Measurements from ENCODE around the gene CNTN3. TPM values are rescaled to one million over a fixed set of nuclear protein-coding genes. Genes with fewer than 3 reads are reported as not detected.

Gene CNTN3
- total RNA-seq, 1 experiment from 2014 or later, result not detected

GRCh38 chr3:74602471-74602870 lies 12.0 kb downstream of the CNTN3 start:
- H3K4me2 ChIP-seq (ENCODE audit: low read length), result no peak overlapping the region
- no peaks in the 10 kb centered on the region for H3K9me2 ChIP-seq (replicated peaks; ENCODE audit: low read length)
- ChIA-PET CTCF (no interaction called here), POLR2A (ENCODE audit: unreplicated experiment) (no interaction called here)
- H3K27ac ChIP-seq (ENCODE audit: low read length), result no peak overlapping the region
- DNase-seq, result no peak
- no peaks in the 10 kb centered on the region for H3K27me3 ChIP-seq (ENCODE audit: low read length)
- H3K9me3 ChIP-seq (ENCODE audit: low read length), result peaks cover 14% of the 10 kb centered on the region
- no peak overlapping the region for H3K9ac ChIP-seq (ENCODE audit: low read length)
- no peaks in the 10 kb centered on the region for H3F3A ChIP-seq (ENCODE audit: low read length, unreplicated experiment)
- no peak overlapping the region for H3K4me3 ChIP-seq (ENCODE audit: low read length)
- H3K4me1 ChIP-seq (ENCODE audit: insufficient read depth, low read length), result no peaks in the 10 kb centered on the region
- no peak overlapping the region for H2AFZ ChIP-seq (ENCODE audit: low read length)
- no peaks in the 10 kb centered on the region for H4K20me1 ChIP-seq (ENCODE audit: low read length)
- TF ChIP-seq CTCF (conservative IDR thresholded peaks at IDR 0.05; ENCODE audit: low read depth, low read length), result no peak
- TF ChIP-seq EZH2 (IDR thresholded peaks at IDR 0.05; ENCODE audit: low read length, unreplicated experiment), result no peak
- TF ChIP-seq EZH2phosphoT487 (IDR thresholded peaks at IDR 0.05; ENCODE audit: borderline replicate concordance, low read length), result no peak
- H3K36me3 ChIP-seq (ENCODE audit: low read depth, low read length), result no peaks in the 10 kb centered on the region
- intact Hi-C loops (cut with micrococcal nuclease), result no loop called here
- ATAC-seq, result no peak
- no peaks in the 10 kb centered on the region for H3K79me2 ChIP-seq (ENCODE audit: low read length)
- BruUV-seq (replicated peaks), result no TSS peak

- Histone ChIP-seq H3K9me2 (replicated peaks; ENCODE audit: low read length) (no peaks in the 10 kb centered on the region), H2AFZ (ENCODE audit: low read length) (no peak overlapping the region), H3K4me2 (ENCODE audit: low read length) (no peak overlapping the region), H3K4me1 (ENCODE audit: insufficient read depth, low read length) (no peaks in the 10 kb centered on the region), H3K9ac (ENCODE audit: low read length) (no peak overlapping the region), H3K36me3 (ENCODE audit: low read depth, low read length) (no peaks in the 10 kb centered on the region), H3F3A (ENCODE audit: low read length, unreplicated experiment) (no peaks in the 10 kb centered on the region), H3K27ac (ENCODE audit: low read length) (no peak overlapping the region), H3K4me3 (ENCODE audit: low read length) (no peak overlapping the region), H4K20me1 (ENCODE audit: low read length) (no peaks in the 10 kb centered on the region), H3K9me3 (ENCODE audit: low read length) (peaks cover 19% of the 10 kb centered on the region), H3K27me3 (ENCODE audit: low read length) (no peaks in the 10 kb centered on the region), H3K79me2 (ENCODE audit: low read length) (no peaks in the 10 kb centered on the region)
- TF ChIP-seq EZH2phosphoT487 (IDR thresholded peaks at IDR 0.05; ENCODE audit: borderline replicate concordance, low read length) (no peak), EZH2 (IDR thresholded peaks at IDR 0.05; ENCODE audit: low read length, unreplicated experiment) (no peak), CTCF (conservative IDR thresholded peaks at IDR 0.05; ENCODE audit: low read depth, low read length) (no peak)
- intact Hi-C loops (cut with micrococcal nuclease), result no loop called here
- DNase-seq, result no peak
- BruUV-seq (replicated peaks), result no TSS peak
- CTCF ChIA-PET, result no interaction called here
- ATAC-seq, result no peak
- POLR2A ChIA-PET (ENCODE audit: unreplicated experiment), result no interaction called here
These were observed 12.7 kb downstream of the CNTN3 start for GRCh38 chr3:74601793-74602192.

DNA sequence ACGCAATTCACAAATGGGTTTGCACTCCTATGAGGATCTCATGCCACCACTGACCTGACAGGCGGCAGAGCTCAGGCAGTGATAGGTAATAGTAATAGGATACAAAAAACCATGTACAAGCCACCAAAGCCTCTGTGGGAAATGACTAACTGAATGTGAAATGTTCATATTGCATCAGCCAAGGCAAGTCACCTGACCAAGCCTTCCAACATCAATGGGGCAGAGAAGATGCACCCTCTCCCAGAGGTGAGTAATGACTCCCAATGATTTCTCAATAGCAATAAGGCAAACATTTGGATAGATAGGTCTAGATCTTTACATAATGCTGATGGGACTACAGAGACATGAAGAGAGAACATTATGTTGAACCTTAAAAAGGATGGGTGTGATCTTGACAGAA lies 14.9 kb downstream of the CNTN3 start:
- no peak overlapping the region for H2AFZ ChIP-seq (ENCODE audit: low read length)
- H3K27ac ChIP-seq (ENCODE audit: low read length), result no peak overlapping the region
- H3K79me2 ChIP-seq (ENCODE audit: low read length), result no peaks in the 10 kb centered on the region
- no peaks in the 10 kb centered on the region for H3K4me1 ChIP-seq (ENCODE audit: insufficient read depth, low read length)
- DNase-seq (no peak), ATAC-seq (no peak)
- no peaks in the 10 kb centered on the region for H4K20me1 ChIP-seq (ENCODE audit: low read length)
- TF ChIP-seq EZH2 (IDR thresholded peaks at IDR 0.05; ENCODE audit: low read length, unreplicated experiment), result no peak
- no peak for TF ChIP-seq EZH2phosphoT487 (IDR thresholded peaks at IDR 0.05; ENCODE audit: borderline replicate concordance, low read length)
- TF ChIP-seq CTCF (conservative IDR thresholded peaks at IDR 0.05; ENCODE audit: low read depth, low read length), result no peak
- BruUV-seq (replicated peaks), result no TSS peak
- no peak overlapping the region for H3K4me3 ChIP-seq (ENCODE audit: low read length)
- CTCF ChIA-PET, result no interaction called here
- POLR2A ChIA-PET (ENCODE audit: unreplicated experiment), result no interaction called here
- intact Hi-C loops (cut with micrococcal nuclease), result no loop called here
- H3K9me3 ChIP-seq (ENCODE audit: low read length), result peaks cover 14% of the 10 kb centered on the region
- H3F3A ChIP-seq (ENCODE audit: low read length, unreplicated experiment), result no peaks in the 10 kb centered on the region
- H3K36me3 ChIP-seq (ENCODE audit: low read depth, low read length), result no peaks in the 10 kb centered on the region
- H3K4me2 ChIP-seq (ENCODE audit: low read length), result no peak overlapping the region
- H3K9me2 ChIP-seq (replicated peaks; ENCODE audit: low read length), result no peaks in the 10 kb centered on the region
- no peaks in the 10 kb centered on the region for H3K27me3 ChIP-seq (ENCODE audit: low read length)
- no peak overlapping the region for H3K9ac ChIP-seq (ENCODE audit: low read length)

Measured in PC-3 (cell line).